WTC11 (cell line): ENCODE data around the gene TYRO3.

Experiments
- ATF3 ChIP-seq: sonication (generic); formaldehyde crosslinking; conservative IDR thresholded peaks from 2 replicates; pipeline ENCODE4 v1.8.1; 2022; ENCODE audit warnings: mild to moderate bottlenecking, missing genetic modification reagents
- CTCF ChIP-seq: fragments of 200-600 bp; IDR thresholded peaks from 2 replicates; pipeline ENCODE4 v1.8.0; 2022; ENCODE audit warnings: antibody characterized with exemption
- SP1 ChIP-seq: sonication (generic); formaldehyde crosslinking; conservative IDR thresholded peaks from 2 replicates; pipeline ENCODE4 v1.8.1; 2022; ENCODE audit warnings: missing genetic modification reagents
- STAT6 ChIP-seq: sonication (generic); formaldehyde crosslinking; conservative IDR thresholded peaks from 2 replicates; pipeline ENCODE4 v1.8.1; 2023; ENCODE audit warnings: mild to moderate bottlenecking, low read depth, missing genetic modification reagents, moderate library complexity

- TF ChIP-seq CTCF (no peak), STAT6 (CRISPR knock-in tag) (no peak), SP1 (no peak), ATF3 (no peak)
Observed at GRCh38 chr15:41610048-41610447, 51.0 kb downstream of the TYRO3 start.
